ENCODE results near the gene PPIA. TPM values are rescaled to one million over a fixed set of nuclear protein-coding genes. Genes with fewer than 3 reads are reported as not detected.

The PPIA gene
- total RNA-seq, 1 experiment from 2014 or later = 2,409 TPM

DNA sequence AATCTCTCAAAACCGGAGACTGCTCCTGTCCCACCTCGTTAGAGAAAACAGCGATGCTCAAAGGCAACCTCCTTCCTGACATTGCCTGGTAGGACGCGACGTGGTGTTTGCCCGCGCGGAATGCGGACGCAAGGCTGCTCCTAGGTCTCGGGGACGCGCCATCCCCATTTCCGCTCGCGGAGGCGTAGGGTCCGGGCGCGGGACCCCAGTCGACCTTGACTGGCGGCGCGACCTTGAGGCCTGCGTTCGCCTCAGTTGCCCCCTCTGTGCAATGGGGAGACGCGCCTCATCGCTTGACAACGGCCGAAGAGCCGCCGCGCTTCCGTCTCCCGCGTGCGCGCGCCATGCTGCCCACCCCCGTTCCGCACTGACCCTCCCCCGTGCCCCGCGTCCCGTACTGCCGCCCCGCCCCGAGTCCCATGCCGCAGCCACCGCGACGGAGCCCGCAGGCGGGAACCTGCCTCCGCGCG is 412 bp upstream of the PPIA start:
- H3K27ac Mint-ChIP-seq = peak overlapping the region; percentile 70 to 99 (median 94); a peak in 5 of 7 replicates
- Histone ChIP-seq H3K23ac (ENCODE audit: insufficient read length, low read depth, low read length) (no peak overlapping the region), H4K8ac (replicated peaks; ENCODE audit: insufficient read length, low read depth, low read length) (no peak overlapping the region), H3K4me2 (ENCODE audit: insufficient read depth, insufficient read length, low read length) (peak overlapping the region; percentile 48), H3K23me2 (ENCODE audit: insufficient read length, low read depth, low read length, poor library complexity, severe bottlenecking) (peaks cover 5% of the 10 kb centered on the region), H3K79me1 (ENCODE audit: insufficient read depth, low read depth, low read length, poor library complexity, severe bottlenecking) (peaks cover 2% of the 10 kb centered on the region), H3K27ac (ENCODE audit: insufficient read length, low read depth, low read length) (peak overlapping the region; percentile 52), H3K9me3 (ENCODE audit: control insufficient read depth, low read depth, low read length) (no peaks in the 10 kb centered on the region), H3K14ac (ENCODE audit: insufficient read depth, low read length) (peak overlapping the region; percentile 59; the same call in 1 of the 2 replicates), H4K91ac (ENCODE audit: insufficient read length, low read depth, low read length) (no peak overlapping the region), H2AK5ac (ENCODE audit: insufficient read length, low read length) (no peak overlapping the region), H3K79me2 (ENCODE audit: insufficient read depth, low read length) (peaks cover 20% of the 10 kb centered on the region; the same call in 1 of the 2 replicates), H3K27me3 (ENCODE audit: insufficient read depth, low read length) (no peaks in the 10 kb centered on the region), H2AFZ (ENCODE audit: low read length) (no peak overlapping the region), H3K18ac (ENCODE audit: insufficient read length, low read depth, low read length) (peak overlapping the region; percentile 96), H2BK12ac (ENCODE audit: insufficient read length, low read depth, low read length) (no peak overlapping the region), H4K20me1 (ENCODE audit: control insufficient read depth, insufficient read depth, insufficient read length) (no peaks in the 10 kb centered on the region), H2BK15ac (ENCODE audit: low read depth, low read length) (no peak overlapping the region), H2BK20ac (ENCODE audit: low read depth, low read length, poor library complexity, severe bottlenecking) (no peak overlapping the region), H3K9ac (ENCODE audit: extremely low read depth, insufficient read length, low read length) (peak overlapping the region; percentile 40), H3T11ph (ENCODE audit: low read length) (no peak overlapping the region), H4K5ac (ENCODE audit: insufficient read length, low read depth, low read length) (peak overlapping the region; percentile 17), H2BK5ac (ENCODE audit: insufficient read length, low read length) (peak overlapping the region; percentile 1), H3K4ac (ENCODE audit: low read depth, low read length) (no peak overlapping the region; the same call in 1 of the 2 replicates), H3K56ac (ENCODE audit: insufficient read length, low read depth, low read length) (no peak overlapping the region), H2BK120ac (ENCODE audit: low read depth, low read length, poor library complexity, severe bottlenecking) (no peak overlapping the region), H3K4me1 (ENCODE audit: insufficient read depth, low read length) (no peaks in the 10 kb centered on the region)
- peaks cover 9 to 15% of the 10 kb centered on the region in 2 experiments for H3K4me1 Mint-ChIP-seq
- peaks cover 2 to 3% of the 10 kb centered on the region in 2 experiments; a peak in 2 of 5 replicates for H3K9me3 Mint-ChIP-seq
- TF ChIP-seq, protein P1, sequence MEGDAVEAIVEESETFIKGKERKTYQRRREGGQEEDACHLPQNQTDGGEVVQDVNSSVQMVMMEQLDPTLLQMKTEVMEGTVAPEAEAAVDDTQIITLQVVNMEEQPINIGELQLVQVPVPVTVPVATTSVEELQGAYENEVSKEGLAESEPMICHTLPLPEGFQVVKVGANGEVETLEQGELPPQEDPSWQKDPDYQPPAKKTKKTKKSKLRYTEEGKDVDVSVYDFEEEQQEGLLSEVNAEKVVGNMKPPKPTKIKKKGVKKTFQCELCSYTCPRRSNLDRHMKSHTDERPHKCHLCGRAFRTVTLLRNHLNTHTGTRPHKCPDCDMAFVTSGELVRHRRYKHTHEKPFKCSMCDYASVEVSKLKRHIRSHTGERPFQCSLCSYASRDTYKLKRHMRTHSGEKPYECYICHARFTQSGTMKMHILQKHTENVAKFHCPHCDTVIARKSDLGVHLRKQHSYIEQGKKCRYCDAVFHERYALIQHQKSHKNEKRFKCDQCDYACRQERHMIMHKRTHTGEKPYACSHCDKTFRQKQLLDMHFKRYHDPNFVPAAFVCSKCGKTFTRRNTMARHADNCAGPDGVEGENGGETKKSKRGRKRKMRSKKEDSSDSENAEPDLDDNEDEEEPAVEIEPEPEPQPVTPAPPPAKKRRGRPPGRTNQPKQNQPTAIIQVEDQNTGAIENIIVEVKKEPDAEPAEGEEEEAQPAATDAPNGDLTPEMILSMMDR (conservative IDR thresholded peaks at IDR 0.05) = no peak
- WGBS (ENCODE audit: extremely low coverage, insufficient read length, low lambda C conversion rate) = no CpG with 5 or more reads among the region's 59 CpGs
- 0 out of 2 replicates have a peak, but pooled peaks cover 5% of the 10 kb centered on the region for H3K27me3 Mint-ChIP-seq (ENCODE audit: low read depth)
- peak overlapping the region; percentile 90 to 95 for H3K4me3 Mint-ChIP-seq
- no peak for DNase-seq
- H3K36me3 Mint-ChIP-seq (ENCODE audit: insufficient read depth in 1 of 3, low read depth in 3 of 3) = peaks cover 32 to 41% (median 35%) of the 10 kb centered on the region in 3 experiments

Data from H9 (cell line).